GM19455 (cell line): ENCODE results near the gene IL4R.
A peak's percentile ranks its signal among the peaks of the same experiment; 100 is the strongest.

Experiments
- ATAC-seq: cut with Tn5 transposase; IDR thresholded peaks from one replicate; pipeline ENCODE4 v1.9.1; 2021; ENCODE audit not compliant: unreplicated experiment

Gene IL4R

DNA sequence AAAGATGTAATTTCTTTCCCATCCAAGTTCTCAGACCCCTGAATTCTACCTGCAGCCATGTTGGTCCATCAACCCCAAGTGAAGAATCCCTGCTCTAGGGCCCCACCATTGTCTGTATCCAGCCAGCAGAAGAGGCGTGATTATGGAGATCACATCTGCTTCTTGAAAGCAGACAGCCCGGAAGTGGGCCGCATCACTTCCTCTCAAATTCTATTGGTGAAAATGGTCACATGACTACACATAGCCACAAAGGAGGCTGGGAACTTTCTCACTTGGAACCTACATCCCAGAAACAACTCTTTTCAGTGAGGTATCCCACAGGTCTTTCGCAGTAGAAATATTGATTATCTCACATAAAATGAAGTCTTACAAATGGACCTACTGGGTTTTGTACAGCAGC lies 40.1 kb downstream of the IL4R start:
- ATAC-seq: no peak

DNA sequence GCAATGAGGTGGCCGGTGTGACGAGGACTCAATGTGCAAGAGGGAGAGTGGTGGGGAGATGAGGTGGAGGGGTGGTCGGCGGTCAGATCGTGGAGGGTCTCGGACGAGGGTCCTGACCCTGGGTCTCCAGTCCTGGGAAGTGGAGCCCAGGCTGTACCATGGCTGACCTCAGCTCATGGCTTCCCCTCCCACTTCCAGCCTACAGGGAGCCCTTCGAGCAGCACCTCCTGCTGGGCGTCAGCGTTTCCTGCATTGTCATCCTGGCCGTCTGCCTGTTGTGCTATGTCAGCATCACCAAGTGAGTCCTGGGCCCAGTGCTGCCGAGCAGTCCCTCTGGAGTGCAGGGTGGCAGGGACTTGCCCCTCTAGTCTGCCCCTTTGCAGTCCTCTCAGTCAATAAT lies 41.8 kb downstream of the IL4R start:
- ATAC-seq: no peak

DNA sequence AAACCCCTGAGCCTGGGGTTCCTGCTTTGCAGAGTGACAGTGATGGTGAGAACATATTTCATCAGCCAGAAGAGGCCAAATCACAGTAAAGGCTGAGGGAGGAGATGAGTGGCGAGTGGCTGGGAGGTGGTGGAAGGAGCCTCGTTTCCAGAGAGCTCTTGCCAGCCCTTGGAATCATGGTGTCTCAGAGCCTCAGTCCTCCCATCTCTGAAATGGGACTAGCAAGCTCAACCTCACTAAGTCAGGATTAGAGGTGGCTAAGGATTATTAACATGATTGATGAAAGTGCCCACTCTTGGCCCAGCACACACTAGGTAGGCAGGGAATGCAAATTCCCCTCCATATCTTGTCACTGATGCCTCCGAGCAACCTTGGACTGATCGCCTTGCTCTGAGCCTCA lies 43.0 kb downstream of the IL4R start:
- ATAC-seq: no peak

DNA sequence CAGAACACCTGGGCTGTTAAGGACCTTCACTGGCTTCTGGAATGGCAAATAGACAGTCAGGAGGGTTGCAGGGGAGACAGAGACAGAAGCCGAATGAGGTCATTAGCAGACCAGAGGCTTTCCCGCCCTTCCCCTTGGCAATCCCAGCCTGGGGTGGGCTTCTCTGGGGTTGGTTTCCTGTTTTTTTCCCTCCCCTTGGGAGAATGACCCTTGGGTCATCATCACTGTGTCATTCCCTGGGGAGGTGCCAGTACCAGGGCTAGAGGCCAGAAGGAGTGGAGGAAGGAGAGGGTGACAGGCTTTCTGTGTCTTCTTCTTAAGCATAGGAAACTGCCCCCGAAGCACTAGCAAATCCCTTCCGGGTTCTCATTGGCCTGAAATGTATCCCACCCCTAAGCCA lies 45.3 kb downstream of the IL4R start:
- ATAC-seq: no peak

DNA sequence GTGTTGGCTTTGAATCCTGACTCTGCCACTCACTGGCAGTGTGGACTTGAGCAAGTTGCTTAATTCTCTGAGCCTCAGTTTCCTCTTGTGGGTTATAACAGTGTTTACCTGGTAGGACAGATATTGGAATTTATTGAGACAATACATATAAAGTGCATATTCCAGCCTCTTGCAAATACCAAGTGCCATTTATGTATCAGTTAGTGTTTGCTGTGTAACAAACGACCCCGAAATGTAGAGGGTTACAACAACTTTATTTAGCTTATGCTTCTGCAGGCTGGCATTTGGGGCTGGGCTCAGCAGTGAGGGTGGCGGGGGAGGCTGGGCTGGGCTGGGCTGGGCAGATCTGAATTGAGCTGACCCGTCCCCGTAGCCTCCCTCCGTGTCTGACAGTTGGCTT lies 45.8 kb downstream of the IL4R start:
- no peak for ATAC-seq

DNA sequence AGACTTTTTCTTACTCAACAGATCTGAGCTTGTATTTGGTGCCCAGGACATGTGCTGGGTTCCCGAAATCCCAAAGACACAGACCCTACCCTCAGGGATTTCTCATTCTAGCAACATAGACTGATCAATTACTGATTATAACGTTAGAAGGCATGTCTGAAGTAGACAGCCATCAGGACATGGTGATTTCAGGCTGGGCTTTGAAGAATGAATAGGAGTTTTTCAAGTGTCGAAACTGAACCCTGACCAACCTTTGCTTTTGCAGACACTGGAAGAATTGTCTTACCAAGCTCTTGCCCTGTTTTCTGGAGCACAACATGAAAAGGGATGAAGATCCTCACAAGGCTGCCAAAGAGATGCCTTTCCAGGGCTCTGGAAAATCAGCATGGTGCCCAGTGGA lies 48.2 kb downstream of the IL4R start:
- ATAC-seq: no peak

DNA sequence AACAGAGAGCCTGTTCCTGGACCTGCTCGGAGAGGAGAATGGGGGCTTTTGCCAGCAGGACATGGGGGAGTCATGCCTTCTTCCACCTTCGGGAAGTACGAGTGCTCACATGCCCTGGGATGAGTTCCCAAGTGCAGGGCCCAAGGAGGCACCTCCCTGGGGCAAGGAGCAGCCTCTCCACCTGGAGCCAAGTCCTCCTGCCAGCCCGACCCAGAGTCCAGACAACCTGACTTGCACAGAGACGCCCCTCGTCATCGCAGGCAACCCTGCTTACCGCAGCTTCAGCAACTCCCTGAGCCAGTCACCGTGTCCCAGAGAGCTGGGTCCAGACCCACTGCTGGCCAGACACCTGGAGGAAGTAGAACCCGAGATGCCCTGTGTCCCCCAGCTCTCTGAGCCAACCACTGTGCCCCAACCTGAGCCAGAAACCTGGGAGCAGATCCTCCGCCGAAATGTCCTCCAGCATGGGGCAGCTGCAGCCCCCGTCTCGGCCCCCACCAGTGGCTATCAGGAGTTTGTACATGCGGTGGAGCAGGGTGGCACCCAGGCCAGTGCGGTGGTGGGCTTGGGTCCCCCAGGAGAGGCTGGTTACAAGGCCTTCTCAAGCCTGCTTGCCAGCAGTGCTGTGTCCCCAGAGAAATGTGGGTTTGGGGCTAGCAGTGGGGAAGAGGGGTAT lies 48.9 kb downstream of the IL4R start:
- no peak for ATAC-seq

DNA sequence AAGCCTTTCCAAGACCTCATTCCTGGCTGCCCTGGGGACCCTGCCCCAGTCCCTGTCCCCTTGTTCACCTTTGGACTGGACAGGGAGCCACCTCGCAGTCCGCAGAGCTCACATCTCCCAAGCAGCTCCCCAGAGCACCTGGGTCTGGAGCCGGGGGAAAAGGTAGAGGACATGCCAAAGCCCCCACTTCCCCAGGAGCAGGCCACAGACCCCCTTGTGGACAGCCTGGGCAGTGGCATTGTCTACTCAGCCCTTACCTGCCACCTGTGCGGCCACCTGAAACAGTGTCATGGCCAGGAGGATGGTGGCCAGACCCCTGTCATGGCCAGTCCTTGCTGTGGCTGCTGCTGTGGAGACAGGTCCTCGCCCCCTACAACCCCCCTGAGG lies 49.5 kb downstream of the IL4R start:
- ATAC-seq: no peak

DNA sequence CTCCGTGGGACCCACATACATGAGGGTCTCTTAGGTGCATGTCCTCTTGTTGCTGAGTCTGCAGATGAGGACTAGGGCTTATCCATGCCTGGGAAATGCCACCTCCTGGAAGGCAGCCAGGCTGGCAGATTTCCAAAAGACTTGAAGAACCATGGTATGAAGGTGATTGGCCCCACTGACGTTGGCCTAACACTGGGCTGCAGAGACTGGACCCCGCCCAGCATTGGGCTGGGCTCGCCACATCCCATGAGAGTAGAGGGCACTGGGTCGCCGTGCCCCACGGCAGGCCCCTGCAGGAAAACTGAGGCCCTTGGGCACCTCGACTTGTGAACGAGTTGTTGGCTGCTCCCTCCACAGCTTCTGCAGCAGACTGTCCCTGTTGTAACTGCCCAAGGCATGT lies 50.0 kb downstream of the IL4R start:
- no peak for ATAC-seq

DNA sequence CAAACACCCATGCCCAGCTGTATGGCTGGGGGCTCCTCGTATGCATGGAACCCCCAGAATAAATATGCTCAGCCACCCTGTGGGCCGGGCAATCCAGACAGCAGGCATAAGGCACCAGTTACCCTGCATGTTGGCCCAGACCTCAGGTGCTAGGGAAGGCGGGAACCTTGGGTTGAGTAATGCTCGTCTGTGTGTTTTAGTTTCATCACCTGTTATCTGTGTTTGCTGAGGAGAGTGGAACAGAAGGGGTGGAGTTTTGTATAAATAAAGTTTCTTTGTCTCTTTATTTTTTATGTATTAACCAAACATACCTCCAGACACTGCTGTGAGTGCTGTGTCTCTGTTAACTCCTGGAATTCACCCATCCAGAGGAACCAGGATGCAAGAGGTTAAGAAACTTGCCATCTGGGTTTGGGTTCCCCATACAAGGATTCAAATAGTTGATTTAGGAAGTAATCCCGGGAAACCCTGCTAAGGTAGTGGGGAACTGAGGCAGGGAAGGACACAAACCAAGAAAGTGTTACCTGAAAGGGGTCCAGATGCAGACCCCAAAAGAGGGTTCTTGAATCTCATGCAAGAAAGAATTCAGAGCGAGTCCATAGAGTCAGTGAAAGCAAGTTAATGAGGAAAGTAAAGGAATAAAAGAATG lies 50.8 kb downstream of the IL4R start:
- ATAC-seq: no peak

DNA sequence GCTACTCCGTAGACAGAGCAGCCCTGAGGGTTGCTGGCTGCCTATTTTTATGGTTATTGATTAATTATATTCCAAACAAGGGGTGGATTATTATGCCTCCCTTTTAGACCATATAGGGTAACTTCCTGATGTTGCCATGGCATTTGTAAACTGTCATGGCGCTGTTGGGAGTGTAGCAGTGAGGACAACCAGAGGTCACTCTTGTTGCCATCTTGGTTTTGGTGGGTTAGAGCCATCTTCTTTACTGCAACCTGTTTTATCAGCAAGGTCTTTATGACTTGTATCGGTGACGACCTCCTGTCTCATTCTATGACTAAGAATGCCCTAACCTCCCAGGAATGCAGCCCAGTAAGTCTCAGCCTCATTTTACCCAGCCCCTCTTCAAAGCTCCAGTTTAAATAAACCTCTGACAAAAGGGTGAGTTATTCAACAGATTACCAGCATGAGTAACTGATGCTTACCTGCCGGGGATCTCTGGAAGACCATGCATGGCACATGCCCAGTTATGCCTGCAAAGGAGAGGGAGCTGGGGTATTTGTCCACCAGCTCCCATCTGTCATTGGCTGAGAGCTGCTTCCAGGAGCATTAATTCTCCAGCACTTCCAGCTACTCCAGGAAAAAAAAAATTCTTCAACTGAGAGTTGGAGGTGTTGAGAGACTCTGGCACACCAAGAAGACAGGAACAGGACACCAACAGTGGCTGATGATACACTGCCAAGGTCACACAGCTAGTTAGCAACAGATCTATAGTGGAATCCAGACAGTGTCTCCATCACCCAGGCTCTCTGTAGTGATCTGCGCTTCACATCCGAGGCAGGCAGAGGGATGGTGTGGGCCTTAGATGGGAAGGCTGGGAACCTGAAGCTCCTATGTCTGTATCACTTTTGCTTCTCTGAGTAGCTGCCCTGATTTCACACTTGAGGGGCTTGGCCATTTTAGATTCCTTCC lies 51.6 kb downstream of the IL4R start:
- ATAC-seq: no peak

DNA sequence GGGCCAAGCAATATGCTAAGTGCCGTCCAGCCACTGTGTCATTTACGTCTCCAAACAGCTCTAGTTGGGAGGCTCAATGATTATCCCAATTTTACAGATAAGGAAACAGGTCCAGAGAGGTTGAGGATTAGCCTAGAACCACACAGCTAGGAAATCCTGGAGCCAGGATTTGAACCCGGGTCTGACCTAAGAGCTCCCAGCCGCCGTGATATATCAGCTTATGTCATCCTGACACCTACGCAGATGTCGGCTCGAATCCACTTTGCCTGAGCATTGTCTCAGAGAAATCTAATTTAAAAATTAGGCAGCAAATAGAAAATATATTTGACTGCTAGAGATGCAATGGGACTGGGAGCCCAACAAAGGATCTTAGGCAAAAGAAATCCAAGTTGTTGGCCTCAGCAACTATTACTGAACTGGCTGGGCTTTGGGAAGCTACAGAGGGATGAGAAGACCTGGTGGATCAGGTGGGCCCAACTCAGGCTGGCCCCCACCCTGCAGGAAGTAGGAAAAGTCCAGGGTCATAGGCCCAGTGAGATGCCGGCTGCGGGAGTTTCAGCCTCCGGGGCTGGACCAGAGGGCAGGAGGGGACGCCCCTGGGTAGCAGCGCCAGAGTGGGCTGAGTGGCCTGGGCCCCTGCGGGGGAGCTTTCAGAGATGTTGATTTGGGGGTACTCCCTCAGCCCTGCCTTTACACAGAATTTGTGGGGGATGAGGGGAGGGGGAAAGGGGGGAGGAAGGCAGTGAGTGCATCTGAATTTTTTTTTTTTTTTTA lies 53.1 kb downstream of the IL4R start:
- peak; percentile 26 for ATAC-seq

DNA sequence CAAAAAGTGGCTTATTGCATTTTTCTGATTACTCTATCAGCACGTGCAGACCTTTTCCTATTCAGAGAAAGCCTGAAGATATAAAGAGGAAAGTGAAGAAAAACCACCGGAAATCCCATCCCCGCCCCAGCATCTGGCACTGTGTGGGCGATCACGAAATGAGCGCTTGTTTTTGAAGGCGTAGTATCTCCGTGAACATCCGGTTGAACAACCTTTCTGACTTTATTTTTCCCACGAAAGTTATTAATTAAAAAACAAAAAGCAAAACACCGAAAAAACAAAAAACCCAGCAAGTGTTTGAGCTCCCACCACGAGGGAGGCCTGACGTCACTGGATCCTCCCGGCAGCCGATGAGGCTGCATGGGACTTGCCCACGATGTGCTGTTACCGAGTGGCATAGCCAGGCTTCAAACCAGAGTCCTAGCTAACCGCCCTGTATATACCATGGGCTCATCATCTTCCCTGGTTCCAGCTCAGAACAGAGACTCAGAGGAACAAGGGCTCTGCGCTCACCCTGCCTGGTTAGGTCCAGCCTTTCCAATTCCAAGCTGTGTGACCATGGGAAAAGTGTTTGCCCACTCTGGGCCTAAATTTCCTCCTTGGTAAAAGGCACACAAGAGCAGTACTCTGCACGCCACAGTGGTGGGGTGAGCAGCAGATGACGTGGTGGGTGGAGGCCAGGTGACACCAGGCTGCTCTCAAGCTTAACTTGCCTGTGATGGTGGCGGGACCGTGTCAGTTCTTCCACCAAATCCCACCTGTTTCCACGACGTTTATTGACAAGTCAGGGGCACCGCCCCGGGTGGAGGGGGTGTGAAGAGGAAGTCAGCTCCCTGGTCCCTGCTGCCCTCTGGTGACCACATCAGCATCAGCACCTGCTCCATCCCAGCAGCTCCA lies 53.9 kb downstream of the IL4R start:
- peak; percentile 50 for ATAC-seq

DNA sequence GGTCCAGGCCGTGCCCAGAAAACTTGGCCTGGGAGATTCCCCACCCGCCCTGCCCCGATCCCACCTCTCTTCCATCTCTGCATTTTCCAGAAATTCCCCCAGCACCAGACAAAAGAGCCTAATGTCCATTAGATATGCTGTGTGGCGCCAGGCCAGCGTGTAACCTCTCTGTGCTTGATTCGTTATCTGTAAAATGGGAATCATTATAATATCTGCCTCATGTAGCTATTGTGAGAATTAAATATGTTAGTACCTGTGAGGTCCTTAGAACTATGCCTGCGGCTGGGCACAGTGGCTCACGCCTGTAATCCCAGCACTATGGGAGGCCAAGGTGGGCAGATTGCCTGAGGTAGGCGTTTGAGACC lies 54.6 kb downstream of the IL4R start:
- no peak for ATAC-seq

DNA sequence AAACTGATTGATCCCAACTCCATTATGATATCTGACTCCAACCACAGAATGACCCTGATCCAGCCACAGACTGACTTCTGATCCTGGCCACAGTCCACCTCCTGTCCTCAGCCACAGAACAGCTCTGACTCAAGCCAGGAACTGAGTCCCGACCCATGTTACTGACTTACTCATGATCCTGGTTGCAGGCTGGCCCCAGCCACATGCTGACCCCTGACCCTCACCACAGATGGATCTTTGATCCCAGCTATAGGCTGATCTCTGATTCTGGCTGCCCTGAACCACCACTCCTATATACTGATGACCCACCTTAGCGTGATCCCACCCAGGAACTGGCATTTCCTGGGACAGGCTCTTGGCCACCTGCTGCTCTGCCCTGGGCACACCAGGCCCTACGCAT lies 56.0 kb downstream of the IL4R start:
- no peak for ATAC-seq

DNA sequence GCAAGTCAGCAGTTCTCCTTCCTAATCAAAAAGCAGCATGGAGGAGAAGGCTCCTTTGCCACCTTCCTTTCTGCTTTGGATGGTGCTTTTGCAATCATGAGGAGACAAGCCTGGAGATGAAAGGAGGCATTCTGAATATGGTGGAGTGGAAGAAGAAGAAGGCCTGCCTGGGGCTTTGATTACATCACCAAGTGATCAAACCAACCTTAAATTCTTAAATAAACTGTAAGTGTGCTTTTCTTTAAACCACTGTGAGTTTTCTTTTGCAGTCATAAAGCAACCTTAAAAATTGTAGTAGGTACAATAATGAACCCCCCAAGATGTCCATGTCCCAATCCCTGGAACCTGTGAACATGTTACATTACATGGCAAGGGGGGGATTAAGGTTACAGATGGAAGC lies 56.5 kb downstream of the IL4R start:
- ATAC-seq: no peak

DNA sequence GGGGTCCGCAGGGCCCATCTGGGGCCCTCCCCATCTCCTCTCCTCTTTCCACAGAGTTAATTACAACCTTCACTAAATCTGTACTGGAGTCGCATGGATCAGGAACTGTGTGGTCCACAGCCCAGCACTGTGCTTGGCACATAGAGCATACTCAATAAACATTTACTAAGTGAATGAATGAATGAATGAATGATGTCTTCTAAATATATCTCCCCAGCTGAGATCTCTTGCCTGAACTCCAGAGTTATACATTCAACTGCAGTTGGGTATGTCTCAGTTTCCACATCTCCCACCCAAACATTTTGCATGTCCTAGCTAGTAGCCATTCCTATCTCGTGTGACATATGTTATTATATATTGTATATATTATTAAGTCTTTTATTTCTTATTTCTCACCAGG lies 59.5 kb downstream of the IL4R start:
- no peak for ATAC-seq

DNA sequence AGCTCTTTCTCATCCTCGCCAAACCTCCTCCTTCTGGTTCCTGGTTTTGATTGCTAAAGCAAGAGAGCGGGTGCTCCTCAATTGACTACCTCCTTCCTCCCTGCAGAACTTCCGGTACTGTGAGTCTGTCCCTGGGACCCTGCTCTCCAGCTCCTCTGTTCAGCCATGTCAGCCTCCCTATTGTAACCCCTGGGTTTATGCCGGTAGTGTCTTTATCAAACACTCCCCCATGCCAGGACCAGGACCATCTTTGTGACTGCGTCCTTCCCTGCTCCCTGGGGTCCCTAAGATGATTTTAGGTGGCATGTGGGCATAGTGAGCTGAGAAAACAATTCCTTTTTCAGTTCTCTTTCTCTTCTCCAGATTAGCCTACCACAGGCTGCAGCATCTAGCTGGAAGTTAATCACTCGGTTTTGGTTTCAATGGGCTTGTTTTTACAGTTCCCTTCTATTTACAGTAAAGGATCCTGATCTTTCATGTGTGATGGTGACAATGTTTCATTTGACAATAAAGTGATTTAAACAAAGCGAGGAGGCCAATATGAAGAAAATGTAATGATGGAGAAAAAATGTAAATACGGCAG lies 60.5 kb downstream of the IL4R start:
- ATAC-seq: no peak

DNA sequence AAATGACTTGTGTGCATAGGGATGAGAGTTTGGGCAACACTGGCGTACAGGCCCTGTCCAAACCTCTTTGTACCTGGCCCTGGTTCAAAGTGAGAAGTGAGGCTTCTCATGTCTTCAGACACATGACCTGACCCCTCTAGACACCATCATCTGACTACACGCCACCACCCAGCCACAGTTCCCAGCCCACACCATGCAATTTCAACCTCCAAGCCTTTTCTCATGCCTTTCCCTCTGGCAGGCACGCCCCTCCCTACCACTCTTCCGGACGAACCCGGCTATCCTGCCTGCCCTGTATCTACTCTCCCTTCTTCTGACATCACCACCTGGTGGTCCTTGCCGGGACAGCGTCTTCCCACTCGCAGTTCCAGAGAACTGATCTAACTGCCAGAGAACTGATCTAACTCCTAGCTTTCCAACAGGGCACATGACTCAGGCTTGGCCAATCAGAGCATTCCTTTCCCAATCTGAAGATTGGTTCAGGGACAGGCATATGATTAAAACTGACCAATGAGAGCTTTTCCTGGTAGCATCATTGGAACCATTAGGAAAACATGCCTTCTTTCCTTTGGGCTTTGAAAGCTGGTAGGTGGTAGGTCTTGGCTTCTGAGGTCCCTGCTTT lies 61.1 kb downstream of the IL4R start:
- peak; percentile 37 for ATAC-seq
